AG09319 (cell line): ENCODE measurements around the gene LRCH1.

Source experiments
- DNase-seq: peaks from one replicate; pipeline ENCODE4 v3.0.0-alpha.2; 2010; ENCODE audit warnings: low read depth; ENCODE audit errors: extremely low read depth
- TF ChIP-seq, protein P1 (sequence below): IDR thresholded peaks from 2 replicates; pipeline ENCODE4 v1.5.1; 2011; ENCODE audit warnings: low read depth, mild to moderate bottlenecking, inconsistent platforms, low read length, moderate library complexity

The LRCH1 gene

DNA sequence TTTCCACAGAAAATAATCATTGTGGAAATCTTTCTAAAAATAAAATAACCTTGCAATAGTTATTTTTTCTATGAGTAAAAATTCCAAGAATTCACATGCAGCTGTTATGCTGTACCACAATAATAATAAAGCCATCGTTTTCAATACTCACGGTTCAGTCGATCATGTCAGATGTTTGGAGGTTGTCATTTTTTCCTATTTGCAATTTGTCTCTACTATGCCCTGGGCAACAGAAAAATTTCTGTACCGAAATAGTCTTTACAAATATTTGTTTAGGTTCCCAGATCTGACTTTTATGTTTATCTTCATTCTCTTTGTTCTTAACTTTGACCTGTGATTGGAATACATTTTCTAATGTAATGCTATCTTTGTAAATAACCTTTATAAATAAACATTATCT, 164.3 kb downstream of the LRCH1 start:
- no peak for DNase-seq
- TF ChIP-seq, protein P1, sequence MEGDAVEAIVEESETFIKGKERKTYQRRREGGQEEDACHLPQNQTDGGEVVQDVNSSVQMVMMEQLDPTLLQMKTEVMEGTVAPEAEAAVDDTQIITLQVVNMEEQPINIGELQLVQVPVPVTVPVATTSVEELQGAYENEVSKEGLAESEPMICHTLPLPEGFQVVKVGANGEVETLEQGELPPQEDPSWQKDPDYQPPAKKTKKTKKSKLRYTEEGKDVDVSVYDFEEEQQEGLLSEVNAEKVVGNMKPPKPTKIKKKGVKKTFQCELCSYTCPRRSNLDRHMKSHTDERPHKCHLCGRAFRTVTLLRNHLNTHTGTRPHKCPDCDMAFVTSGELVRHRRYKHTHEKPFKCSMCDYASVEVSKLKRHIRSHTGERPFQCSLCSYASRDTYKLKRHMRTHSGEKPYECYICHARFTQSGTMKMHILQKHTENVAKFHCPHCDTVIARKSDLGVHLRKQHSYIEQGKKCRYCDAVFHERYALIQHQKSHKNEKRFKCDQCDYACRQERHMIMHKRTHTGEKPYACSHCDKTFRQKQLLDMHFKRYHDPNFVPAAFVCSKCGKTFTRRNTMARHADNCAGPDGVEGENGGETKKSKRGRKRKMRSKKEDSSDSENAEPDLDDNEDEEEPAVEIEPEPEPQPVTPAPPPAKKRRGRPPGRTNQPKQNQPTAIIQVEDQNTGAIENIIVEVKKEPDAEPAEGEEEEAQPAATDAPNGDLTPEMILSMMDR = no peak

DNA sequence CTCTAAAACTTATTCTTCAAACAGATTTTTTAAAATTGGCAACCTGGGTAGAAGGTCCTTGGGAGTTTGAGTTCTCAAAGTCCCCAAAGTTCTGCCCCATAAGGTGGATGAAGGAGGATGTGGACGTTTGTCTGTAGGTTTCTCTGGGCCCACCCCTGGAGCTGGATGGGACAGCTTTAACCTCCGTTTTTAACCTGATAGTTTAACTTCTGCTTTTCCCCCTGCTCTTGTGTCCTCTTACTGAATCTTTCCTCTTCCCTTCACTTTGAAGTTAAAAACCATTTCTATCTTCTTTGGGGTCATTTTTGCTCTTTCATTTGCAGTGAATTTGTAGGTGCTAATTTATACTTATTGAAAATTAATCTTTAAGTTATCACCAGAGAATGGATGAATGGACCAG, 164.9 kb downstream of the LRCH1 start:
- no peak for DNase-seq
- TF ChIP-seq, protein P1 = no peak

DNA sequence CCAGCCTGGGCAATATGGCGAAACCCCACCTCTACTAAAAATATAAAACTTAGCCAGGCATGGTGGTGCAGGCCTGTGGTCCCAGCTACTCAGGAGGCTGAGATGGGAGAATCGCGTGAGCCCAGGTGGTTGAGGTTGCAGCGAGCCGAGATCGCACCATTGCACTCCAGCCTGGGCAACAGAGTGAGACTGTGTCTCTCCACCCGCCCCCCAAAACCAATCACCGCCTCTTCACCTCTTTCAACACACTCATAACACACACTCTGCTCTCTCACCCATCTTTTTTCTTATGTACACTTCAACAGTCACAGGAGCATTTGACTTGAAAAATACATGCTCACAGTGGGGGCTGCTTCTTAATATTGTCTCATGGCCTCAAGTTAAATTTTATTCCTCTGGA, 167.2 kb downstream of the LRCH1 start:
- DNase-seq = no peak
- TF ChIP-seq, protein P1 = no peak

DNA sequence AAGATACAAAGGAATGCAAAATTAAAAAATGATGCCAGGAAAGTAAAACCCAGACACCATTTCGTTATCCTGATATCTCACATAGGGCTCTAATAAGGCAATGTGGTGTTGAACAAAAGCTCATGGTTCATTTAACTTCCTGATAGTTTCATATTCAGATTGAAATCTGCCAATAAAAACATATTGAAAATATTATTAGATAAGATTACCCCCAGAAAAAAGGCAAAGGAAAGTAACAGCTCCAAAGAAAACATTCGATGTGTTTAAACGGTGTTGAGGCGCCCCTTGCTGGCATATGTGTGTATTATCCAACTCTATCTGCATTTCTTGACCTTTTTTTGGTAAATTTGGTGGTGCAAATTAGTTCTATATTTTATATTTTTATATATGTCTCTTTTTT, 168.1 kb downstream of the LRCH1 start:
- TF ChIP-seq, protein P1 = peak; percentile 62

DNA sequence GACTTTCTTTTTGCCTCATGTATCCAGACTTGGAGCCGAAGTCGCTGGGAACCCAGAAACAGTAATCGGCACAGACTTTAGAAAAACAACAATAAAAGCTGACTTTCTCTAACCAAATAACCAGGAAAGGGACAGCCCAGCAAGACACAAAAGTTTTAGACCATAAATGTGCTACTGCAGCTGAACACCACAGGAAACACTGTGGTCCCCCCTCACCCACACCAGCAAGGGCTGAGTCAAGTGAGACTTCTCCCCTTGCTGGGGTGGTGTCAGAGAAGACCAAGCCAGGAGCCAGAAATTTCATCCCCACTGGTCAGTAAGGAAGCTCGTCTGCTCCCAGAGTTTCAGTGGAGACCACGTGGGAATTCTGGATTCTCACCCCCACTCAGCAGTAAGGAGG, 173.4 kb downstream of the LRCH1 start:
- TF ChIP-seq, protein P1 = no peak

More for the DNA sequence above, 168.1 kb downstream of the LRCH1 start:
- peak; percentile 12 for DNase-seq

DNA sequence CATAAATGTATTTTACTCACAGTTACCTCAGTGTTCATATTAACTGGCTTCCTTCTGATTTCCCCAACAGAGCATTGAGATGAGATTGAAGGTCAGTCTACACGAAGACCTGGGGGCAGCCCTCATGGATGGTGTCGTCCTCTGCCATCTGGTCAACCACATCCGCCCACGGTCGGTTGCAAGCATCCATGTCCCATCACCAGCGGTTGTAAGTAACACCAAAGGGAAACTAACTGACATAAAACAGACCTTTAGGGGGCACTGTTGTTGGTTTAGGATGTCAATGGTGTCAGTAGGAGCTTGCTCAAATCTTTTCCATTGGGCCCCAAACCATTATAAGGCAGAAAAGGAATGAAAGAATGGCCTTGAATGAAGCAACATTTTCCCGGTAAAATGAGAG, 175.8 kb downstream of the LRCH1 start:
- DNase-seq = no peak
- TF ChIP-seq, protein P1 = no peak

More for the DNA sequence above, 173.4 kb downstream of the LRCH1 start:
- DNase-seq = no peak

DNA sequence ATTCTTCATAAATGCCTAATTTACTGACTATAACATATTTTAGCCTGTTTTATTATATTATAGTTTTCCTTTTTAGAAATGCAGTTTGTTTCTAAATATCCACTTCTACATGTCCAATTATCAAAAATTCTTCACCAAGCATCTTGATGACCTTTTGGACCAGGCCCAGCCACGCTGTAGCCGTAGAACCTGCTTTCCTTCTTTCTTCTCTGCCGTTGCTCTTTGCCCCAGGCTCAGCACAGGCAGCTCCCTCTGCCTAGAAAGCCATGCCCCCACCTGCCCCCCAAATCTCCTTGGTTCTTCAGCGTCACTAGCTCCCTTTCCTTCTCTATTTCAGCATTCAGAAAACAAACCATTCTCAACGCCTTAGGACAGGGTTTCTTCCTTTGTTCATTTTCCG, 178.6 kb downstream of the LRCH1 start:
- TF ChIP-seq, protein P1 = no peak
- no peak for DNase-seq
